Cardiac muscle cell (in vitro differentiated cells and primary cell): ENCODE data around the gene DVL1. TPM values are rescaled to one million over a fixed set of nuclear protein-coding genes. Genes with fewer than 3 reads are reported as not detected.

Experiments used
- DNase-seq, 2 donors: peaks; one replicate each; pipeline versions ENCODE4 v3.0.0 to v3.0.0-alpha.2; 2010 to 2017; ENCODE audit warnings: low read depth in 1 of 2, low spot score in 1 of 2
- H3K27ac ChIP-seq: fragments of 200-600 bp; sonication (generic); 2 replicates; pipeline ENCODE4 v1.5.1; 2016
- H3K27me3 ChIP-seq: fragments of 200-600 bp; sonication (generic); 2 replicates; pipeline ENCODE4 v1.6.0; 2016; ENCODE audit warnings: control low read depth
- H3K36me3 ChIP-seq: fragments of 200-600 bp; sonication (generic); 2 replicates; pipeline ENCODE4 v1.5.1; 2016; ENCODE audit warnings: control low read depth
- H3K4me1 ChIP-seq: fragments of 200-600 bp; sonication (generic); 2 replicates; pipeline ENCODE4 v1.8.1; 2017; ENCODE audit warnings: low read depth, mild to moderate bottlenecking, mixed run types
- H3K4me3 ChIP-seq: fragments of 200-600 bp; sonication (generic); 2 replicates; pipeline ENCODE4 v1.5.1; 2016; ENCODE audit warnings: mild to moderate bottlenecking
- H3K9me3 ChIP-seq: fragments of 200-600 bp; sonication (generic); 2 replicates; pipeline ENCODE4 v1.5.1; 2017; ENCODE audit warnings: low read depth, mild to moderate bottlenecking, control low read depth
- polyA plus RNA-seq: library from polyadenylated mRNA; unstranded; fragments of >200 nt; fragmentation: Nextera tagmentation; extraction: Ambion mirVana; gene quantifications from 2 replicates; pipeline ENCODE4 v1.2.1, GENCODE V29; 2016
- total RNA-seq: library from RNA; depleted of rRNA; stranded (reverse); fragments of >200 nt; gene quantifications from 2 replicates; pipeline ENCODE4 v1.2.3, GENCODE V29; 2016
- TF ChIP-seq, protein P1 (sequence below): IDR thresholded peaks from 2 replicates; pipeline ENCODE4 v1.5.1; 2012; ENCODE audit warnings: low read depth, mild to moderate bottlenecking, low read length

DVL1 gene
- total and polyA plus RNA-seq, 2 experiments from 2014 or later: 29.1 to 105 TPM

GRCh38 chr1:1345860-1346500, 3.2 kb downstream of the DVL1 start:
- H3K4me3 ChIP-seq: no peak overlapping the region
- H3K27ac ChIP-seq: no peak overlapping the region
- no peaks in the 10 kb centered on the region for H3K27me3 ChIP-seq
- no peak for DNase-seq
- H3K36me3 ChIP-seq: no peaks in the 10 kb centered on the region
- TF ChIP-seq, protein P1, sequence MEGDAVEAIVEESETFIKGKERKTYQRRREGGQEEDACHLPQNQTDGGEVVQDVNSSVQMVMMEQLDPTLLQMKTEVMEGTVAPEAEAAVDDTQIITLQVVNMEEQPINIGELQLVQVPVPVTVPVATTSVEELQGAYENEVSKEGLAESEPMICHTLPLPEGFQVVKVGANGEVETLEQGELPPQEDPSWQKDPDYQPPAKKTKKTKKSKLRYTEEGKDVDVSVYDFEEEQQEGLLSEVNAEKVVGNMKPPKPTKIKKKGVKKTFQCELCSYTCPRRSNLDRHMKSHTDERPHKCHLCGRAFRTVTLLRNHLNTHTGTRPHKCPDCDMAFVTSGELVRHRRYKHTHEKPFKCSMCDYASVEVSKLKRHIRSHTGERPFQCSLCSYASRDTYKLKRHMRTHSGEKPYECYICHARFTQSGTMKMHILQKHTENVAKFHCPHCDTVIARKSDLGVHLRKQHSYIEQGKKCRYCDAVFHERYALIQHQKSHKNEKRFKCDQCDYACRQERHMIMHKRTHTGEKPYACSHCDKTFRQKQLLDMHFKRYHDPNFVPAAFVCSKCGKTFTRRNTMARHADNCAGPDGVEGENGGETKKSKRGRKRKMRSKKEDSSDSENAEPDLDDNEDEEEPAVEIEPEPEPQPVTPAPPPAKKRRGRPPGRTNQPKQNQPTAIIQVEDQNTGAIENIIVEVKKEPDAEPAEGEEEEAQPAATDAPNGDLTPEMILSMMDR: no peak
- H3K9me3 ChIP-seq: no peaks in the 10 kb centered on the region
- H3K4me1 ChIP-seq: no peaks in the 10 kb centered on the region

- Histone ChIP-seq H3K36me3 (no peaks in the 10 kb centered on the region), H3K9me3 (no peaks in the 10 kb centered on the region), H3K27ac (no peak overlapping the region), H3K27me3 (no peaks in the 10 kb centered on the region), H3K4me1 (no peaks in the 10 kb centered on the region), H3K4me3 (no peak overlapping the region)
- TF ChIP-seq, protein P1: peak; percentile 3
- no peak for DNase-seq
These were observed 3.8 kb downstream of the DVL1 start for GRCh38 chr1:1345384-1345783.

DNA sequence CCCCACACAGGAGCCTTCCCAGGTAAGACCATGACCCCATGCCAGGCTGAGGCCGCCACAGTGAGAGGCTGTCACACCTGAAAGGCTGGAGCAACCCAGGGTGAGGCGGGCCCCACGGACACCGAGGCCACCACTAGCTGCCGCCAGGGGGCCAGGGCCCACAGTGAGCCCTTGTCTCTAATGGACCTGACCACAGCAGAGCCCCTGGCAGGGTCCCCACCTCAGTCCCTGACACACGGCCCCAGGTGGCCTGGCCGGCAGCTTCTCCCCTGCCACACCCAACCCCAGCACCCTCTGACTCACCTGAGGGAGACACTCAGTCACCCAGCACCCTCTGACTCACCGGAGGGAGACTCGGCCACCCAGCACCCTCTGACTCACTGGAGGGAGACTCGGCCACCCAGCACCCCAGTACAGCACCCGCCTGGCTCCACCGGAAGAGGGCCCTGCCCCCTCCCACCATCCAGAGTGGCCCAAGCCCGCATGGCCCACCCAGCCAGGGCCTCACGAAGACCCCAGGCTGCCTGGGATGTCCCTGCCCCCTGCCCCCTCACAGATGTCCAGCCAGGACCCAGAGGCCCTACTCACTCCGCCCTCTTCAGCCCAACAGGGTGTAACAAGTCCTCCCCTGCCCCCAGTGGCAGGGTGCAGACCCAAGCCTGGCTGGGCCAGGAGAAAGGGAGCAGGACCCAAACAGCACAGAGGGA, 4.4 kb downstream of the DVL1 start:
- Histone ChIP-seq H3K27me3 (no peaks in the 10 kb centered on the region), H3K27ac (no peak overlapping the region), H3K4me1 (no peaks in the 10 kb centered on the region), H3K4me3 (no peak overlapping the region), H3K9me3 (no peaks in the 10 kb centered on the region), H3K36me3 (no peaks in the 10 kb centered on the region)
- DNase-seq: peak in 1 of 2 donors; percentile 50
- TF ChIP-seq, protein P1: peak; percentile 54

GRCh38 chr1:1343811-1344421, 5.3 kb downstream of the DVL1 start:
- no peaks in the 10 kb centered on the region for H3K9me3 ChIP-seq
- H3K36me3 ChIP-seq: no peaks in the 10 kb centered on the region
- H3K4me3 ChIP-seq: no peak overlapping the region
- TF ChIP-seq, protein P1: no peak
- no peaks in the 10 kb centered on the region for H3K4me1 ChIP-seq
- no peak for DNase-seq
- no peaks in the 10 kb centered on the region for H3K27me3 ChIP-seq
- no peak overlapping the region for H3K27ac ChIP-seq

DNA sequence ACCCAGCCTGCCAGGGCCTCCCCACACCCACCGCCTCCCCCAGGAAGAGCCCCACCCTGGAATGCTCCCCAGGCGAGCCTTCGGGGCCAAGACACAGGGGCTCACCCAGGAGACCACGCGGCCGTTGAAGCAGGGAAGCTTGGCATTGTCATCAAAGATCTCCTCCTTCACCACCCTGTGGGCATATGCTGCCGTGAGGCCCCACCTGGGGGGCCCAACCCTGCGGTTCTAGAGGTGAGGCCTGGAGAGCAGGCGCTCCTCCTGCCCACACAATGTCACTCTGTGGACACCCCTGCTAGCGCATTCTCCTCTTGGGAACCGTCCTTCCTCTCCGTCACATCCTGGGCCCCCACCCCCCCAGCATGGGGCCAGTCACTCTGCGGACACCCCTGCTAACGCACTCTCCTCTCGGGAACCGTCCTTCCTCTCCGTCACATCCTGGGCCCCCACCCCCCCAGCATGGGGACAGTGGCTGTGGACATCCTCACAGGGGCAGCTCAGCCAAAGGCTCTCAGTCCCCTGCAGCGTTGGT, 6.6 kb downstream of the DVL1 start:
- Histone ChIP-seq H3K27ac (no peak overlapping the region), H3K4me3 (no peak overlapping the region), H3K4me1 (no peaks in the 10 kb centered on the region), H3K36me3 (peaks cover 2% of the 10 kb centered on the region), H3K27me3 (no peaks in the 10 kb centered on the region), H3K9me3 (no peaks in the 10 kb centered on the region)
- TF ChIP-seq, protein P1: no peak
- no peak for DNase-seq
